ENCODE data around the gene BCOR.

The BCOR gene

GRCh38 chrX:40088803-40089540, 8.8 kb downstream of the BCOR start:
- Mint-ChIP-seq H3K27ac (no peak overlapping the region), H3K4me1 (ENCODE audit: low read depth) (peaks cover 67% of the 10 kb centered on the region), H3K9me3 (no peaks in the 10 kb centered on the region), H3K4me3 (no peak overlapping the region), H3K27me3 (peaks cover 24% of the 10 kb centered on the region), H3K36me3 (ENCODE audit: low read depth) (peaks cover 23% of the 10 kb centered on the region)
- intact Hi-C loops (cut with micrococcal nuclease) = no loop called here

- Mint-ChIP-seq H3K9me3 (no peaks in the 10 kb centered on the region), H3K4me3 (no peak overlapping the region), H3K4me1 (ENCODE audit: low read depth) (peaks cover 65% of the 10 kb centered on the region), H3K36me3 (ENCODE audit: low read depth) (peaks cover 23% of the 10 kb centered on the region), H3K27ac (no peak overlapping the region), H3K27me3 (peaks cover 20% of the 10 kb centered on the region)
- intact Hi-C loops (cut with micrococcal nuclease) = no loop called here
Observed at GRCh38 chrX:40088299-40088625, 9.5 kb downstream of the BCOR start.

- H3K9me3 Mint-ChIP-seq = no peaks in the 10 kb centered on the region
- peaks cover 20% of the 10 kb centered on the region for H3K27me3 Mint-ChIP-seq
- H3K4me1 Mint-ChIP-seq (ENCODE audit: low read depth) = peaks cover 61% of the 10 kb centered on the region
- no peak overlapping the region for H3K4me3 Mint-ChIP-seq
- intact Hi-C loops (cut with micrococcal nuclease) = no loop called here
- peaks cover 17% of the 10 kb centered on the region for H3K36me3 Mint-ChIP-seq (ENCODE audit: low read depth)
- H3K27ac Mint-ChIP-seq = no peak overlapping the region
Observed at GRCh38 chrX:40087425-40088298, 10.1 kb downstream of the BCOR start.

- Mint-ChIP-seq H3K4me1 (ENCODE audit: low read depth) (peaks cover 64% of the 10 kb centered on the region), H3K27me3 (peaks cover 15% of the 10 kb centered on the region), H3K9me3 (no peaks in the 10 kb centered on the region), H3K27ac (peak overlapping the region; percentile 28), H3K4me3 (no peak overlapping the region), H3K36me3 (ENCODE audit: low read depth) (peaks cover 10% of the 10 kb centered on the region)
- intact Hi-C loops (cut with micrococcal nuclease) = no loop called here
Observed at GRCh38 chrX:40086569-40087335, 11.0 kb downstream of the BCOR start.

GRCh38 chrX:40085714-40086113, 12.0 kb downstream of the BCOR start:
- no peak overlapping the region for H3K4me3 Mint-ChIP-seq
- intact Hi-C loops (cut with micrococcal nuclease) = no loop called here
- H3K27me3 Mint-ChIP-seq = peaks cover 10% of the 10 kb centered on the region
- H3K27ac Mint-ChIP-seq = no peak overlapping the region
- H3K9me3 Mint-ChIP-seq = no peaks in the 10 kb centered on the region
- H3K4me1 Mint-ChIP-seq (ENCODE audit: low read depth) = peaks cover 63% of the 10 kb centered on the region
- H3K36me3 Mint-ChIP-seq (ENCODE audit: low read depth) = peaks cover 10% of the 10 kb centered on the region

- H3K4me1 Mint-ChIP-seq (ENCODE audit: low read depth) = peaks cover 67% of the 10 kb centered on the region
- H3K36me3 Mint-ChIP-seq (ENCODE audit: low read depth) = peaks cover 10% of the 10 kb centered on the region
- H3K9me3 Mint-ChIP-seq = no peaks in the 10 kb centered on the region
- intact Hi-C loops (cut with micrococcal nuclease) = no loop called here
- no peak overlapping the region for H3K4me3 Mint-ChIP-seq
- peaks cover 9% of the 10 kb centered on the region for H3K27me3 Mint-ChIP-seq
- H3K27ac Mint-ChIP-seq = no peak overlapping the region
Observed at GRCh38 chrX:40085102-40085551, 12.6 kb downstream of the BCOR start.

GRCh38 chrX:40084471-40085101, 13.2 kb downstream of the BCOR start:
- Mint-ChIP-seq H3K4me1 (ENCODE audit: low read depth) (peaks cover 69% of the 10 kb centered on the region), H3K27me3 (peaks cover 9% of the 10 kb centered on the region), H3K4me3 (peak overlapping the region; percentile 23), H3K36me3 (ENCODE audit: low read depth) (peaks cover 10% of the 10 kb centered on the region), H3K27ac (no peak overlapping the region), H3K9me3 (no peaks in the 10 kb centered on the region)
- intact Hi-C loops (cut with micrococcal nuclease) = no loop called here

GRCh38 chrX:40083979-40084359, 13.8 kb downstream of the BCOR start:
- intact Hi-C loops (cut with micrococcal nuclease) = no loop called here
- Mint-ChIP-seq H3K27me3 (peaks cover 9% of the 10 kb centered on the region), H3K4me1 (ENCODE audit: low read depth) (peaks cover 69% of the 10 kb centered on the region)

GRCh38 chrX:40083120-40083978, 14.4 kb downstream of the BCOR start:
- H3K4me1 Mint-ChIP-seq (ENCODE audit: low read depth) = peaks cover 65% of the 10 kb centered on the region
- peaks cover 12% of the 10 kb centered on the region for H3K36me3 Mint-ChIP-seq (ENCODE audit: low read depth)
- intact Hi-C loops (cut with micrococcal nuclease) = no loop called here
- peak overlapping the region; percentile 53 for H3K4me3 Mint-ChIP-seq
- peaks cover 9% of the 10 kb centered on the region for H3K27me3 Mint-ChIP-seq
- peak overlapping the region; percentile 60 for H3K27ac Mint-ChIP-seq
- H3K9me3 Mint-ChIP-seq = no peaks in the 10 kb centered on the region

More at GRCh38 chrX:40083979-40084359, 13.8 kb downstream of the BCOR start:
- Mint-ChIP-seq H3K4me3 (peak overlapping the region; percentile 53), H3K36me3 (ENCODE audit: low read depth) (peaks cover 10% of the 10 kb centered on the region), H3K9me3 (no peaks in the 10 kb centered on the region), H3K27ac (no peak overlapping the region)

- peaks cover 72% of the 10 kb centered on the region for H3K4me1 Mint-ChIP-seq (ENCODE audit: low read depth)
Observed at GRCh38 chrX:40082447-40083119, 15.2 kb downstream of the BCOR start.

GRCh38 chrX:40081679-40082068, 16.1 kb downstream of the BCOR start:
- no peak overlapping the region for H3K4me3 Mint-ChIP-seq
- intact Hi-C loops (cut with micrococcal nuclease) = no loop called here
- H3K4me1 Mint-ChIP-seq (ENCODE audit: low read depth) = peaks cover 68% of the 10 kb centered on the region
- peaks cover 20% of the 10 kb centered on the region for H3K36me3 Mint-ChIP-seq (ENCODE audit: low read depth)
- peaks cover 11% of the 10 kb centered on the region for H3K27me3 Mint-ChIP-seq
- no peaks in the 10 kb centered on the region for H3K9me3 Mint-ChIP-seq
- peak overlapping the region; percentile 35 for H3K27ac Mint-ChIP-seq

More at GRCh38 chrX:40082447-40083119, 15.2 kb downstream of the BCOR start:
- H3K36me3 Mint-ChIP-seq (ENCODE audit: low read depth) = peaks cover 20% of the 10 kb centered on the region
- H3K4me3 Mint-ChIP-seq = peak overlapping the region; percentile 53
- intact Hi-C loops (cut with micrococcal nuclease) = no loop called here
- peaks cover 11% of the 10 kb centered on the region for H3K27me3 Mint-ChIP-seq
- no peaks in the 10 kb centered on the region for H3K9me3 Mint-ChIP-seq
- peak overlapping the region; percentile 60 for H3K27ac Mint-ChIP-seq

GRCh38 chrX:40080894-40081678, 16.7 kb downstream of the BCOR start:
- H3K4me1 Mint-ChIP-seq (ENCODE audit: low read depth) = peaks cover 62% of the 10 kb centered on the region
- intact Hi-C loops (cut with micrococcal nuclease) = no loop called here

More at GRCh38 chrX:40080894-40081678, 16.7 kb downstream of the BCOR start:
- Mint-ChIP-seq H3K27me3 (peaks cover 8% of the 10 kb centered on the region), H3K4me3 (no peak overlapping the region), H3K9me3 (no peaks in the 10 kb centered on the region), H3K27ac (peak overlapping the region; percentile 35), H3K36me3 (ENCODE audit: low read depth) (peaks cover 21% of the 10 kb centered on the region)
